Hepatocyte (in vitro differentiated cells): ENCODE results near the gene PDZD4. TPM values are rescaled to one million over a fixed set of nuclear protein-coding genes. Genes with fewer than 3 reads are reported as not detected.

Source experiments
- DNase-seq: peaks from one replicate; pipeline ENCODE4 v3.0.0-alpha.2; 2016; ENCODE audit warnings: low spot score
- H2AFZ ChIP-seq: fragments of 200-600 bp; sonication (generic); 2 replicates; pipeline ENCODE4 v1.6.0; 2016; ENCODE audit warnings: antibody characterized with exemption, mild to moderate bottlenecking
- H3K27ac ChIP-seq: fragments of 200-600 bp; sonication (generic); 2 replicates; pipeline ENCODE4 v1.5.1; 2016; ENCODE audit warnings: mild to moderate bottlenecking
- H3K27me3 ChIP-seq: fragments of 200-600 bp; sonication (generic); 2 replicates; pipeline ENCODE4 v1.6.1; 2016
- H3K36me3 ChIP-seq: fragments of 200-600 bp; sonication (generic); replicated peaks from 2 replicates; pipeline ENCODE4 v1.5.1; 2016; ENCODE audit warnings: low read depth; ENCODE audit not compliant: insufficient read depth
- H3K4me1 ChIP-seq: fragments of 200-600 bp; sonication (generic); 2 replicates; pipeline ENCODE4 v1.5.1; 2016; ENCODE audit warnings: mild to moderate bottlenecking, moderate library complexity; ENCODE audit not compliant: insufficient read depth
- H3K4me2 ChIP-seq: fragments of 200-600 bp; sonication (generic); 2 replicates; pipeline ENCODE4 v1.6.0; 2016
- H3K4me3 ChIP-seq: fragments of 200-600 bp; sonication (generic); 2 replicates; pipeline ENCODE4 v1.5.1; 2016; ENCODE audit warnings: mild to moderate bottlenecking
- H3K79me2 ChIP-seq: fragments of 200-600 bp; sonication (generic); 2 replicates; pipeline ENCODE4 v1.6.0; 2017; ENCODE audit warnings: mild to moderate bottlenecking
- H3K9me2 ChIP-seq: fragments of 200-600 bp; sonication (generic); replicated peaks from 2 replicates; pipeline ENCODE4 v1.6.0; 2017; ENCODE audit warnings: mild to moderate bottlenecking; ENCODE audit not compliant: insufficient read depth
- H3K9me3 ChIP-seq: fragments of 200-600 bp; sonication (generic); 2 replicates; pipeline ENCODE4 v1.5.1; 2016; ENCODE audit warnings: low read depth, mild to moderate bottlenecking
- H4K20me1 ChIP-seq: fragments of 200-600 bp; sonication (generic); 2 replicates; pipeline ENCODE4 v1.6.0; 2016; ENCODE audit warnings: mild to moderate bottlenecking; ENCODE audit not compliant: insufficient read depth, poor library complexity, severe bottlenecking
- EZH2 ChIP-seq: fragments of 200-600 bp; sonication (generic); IDR thresholded peaks from 2 replicates; pipeline ENCODE4 v1.6.1; 2016; ENCODE audit warnings: antibody characterized with exemption, mild to moderate bottlenecking, borderline replicate concordance
- EZH2phosphoT487 ChIP-seq: fragments of 200-600 bp; sonication (generic); IDR thresholded peaks from one replicate; pipeline ENCODE4 v1.6.1; 2018; ENCODE audit warnings: antibody characterized with exemption, mild to moderate bottlenecking, low read depth, moderate library complexity; ENCODE audit not compliant: unreplicated experiment, severe bottlenecking
- WGBS: methylation state at CpG from one replicate; pipeline ENCODE4 v1.1.6; 2016; ENCODE audit warnings: low lambda C conversion rate; ENCODE audit errors: missing lambda C conversion rate; 5-methylcytosine and 5-hydroxymethylcytosine counted together
- polyA plus RNA-seq: library from polyadenylated mRNA; unstranded; fragments of >200 nt; fragmentation: Nextera tagmentation; extraction: Ambion mirVana; gene quantifications from 2 replicates; pipeline ENCODE4 v1.2.1, GENCODE V29; 2016
- total RNA-seq: library from RNA; depleted of rRNA; stranded (reverse); fragments of >200 nt; gene quantifications from 2 replicates; pipeline ENCODE4 v1.2.3, GENCODE V29; 2014
- TF ChIP-seq, protein P1 (sequence below): fragments of 200-600 bp; sonication (generic); IDR thresholded peaks from 2 replicates; pipeline ENCODE4 v1.5.1; 2016; ENCODE audit warnings: antibody characterized with exemption, mild to moderate bottlenecking; ENCODE audit not compliant: poor library complexity

PDZD4 gene
- total and polyA plus RNA-seq, 2 experiments from 2014 or later = 0.59 to 2.8 TPM

DNA sequence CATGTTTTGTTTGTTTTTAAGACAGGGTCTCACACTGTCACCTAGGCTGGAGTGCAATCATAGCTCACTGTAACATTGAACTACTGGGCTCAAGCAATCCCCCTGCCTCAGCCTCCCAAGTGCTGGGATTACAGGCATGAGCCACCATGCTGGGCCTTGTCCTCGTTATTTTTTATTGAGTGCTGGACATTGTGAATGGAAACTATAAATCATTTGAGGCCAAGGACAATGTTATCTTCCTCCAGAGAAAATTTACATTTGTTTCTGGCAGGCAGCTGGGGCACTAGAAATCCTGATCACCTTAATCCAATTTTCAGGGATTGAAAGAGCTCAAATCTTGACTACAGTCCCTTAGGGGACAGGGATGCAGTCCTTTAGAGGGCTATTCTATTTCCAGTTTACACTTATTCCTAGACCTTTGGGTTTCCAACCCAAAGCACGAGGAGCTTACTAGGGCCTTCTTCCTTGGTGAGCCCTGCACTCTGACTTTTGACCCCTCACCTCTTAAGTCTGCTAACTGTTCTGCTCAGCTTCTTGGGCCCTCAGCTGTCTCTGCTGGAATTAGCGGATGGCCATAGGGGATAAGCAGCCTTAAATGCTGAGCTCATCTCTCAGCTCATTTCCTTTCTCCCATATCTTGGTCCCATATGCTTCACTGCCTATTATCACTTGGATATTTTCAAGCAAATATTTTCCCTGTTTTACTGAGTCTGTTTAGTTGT, 23.0 kb upstream of the PDZD4 start:
- Histone ChIP-seq H3K9me3 (no peaks in the 10 kb centered on the region), H3K9me2 (no peaks in the 10 kb centered on the region), H3K4me1 (no peaks in the 10 kb centered on the region), H3K36me3 (no peaks in the 10 kb centered on the region), H4K20me1 (no peaks in the 10 kb centered on the region), H3K4me2 (no peak overlapping the region), H3K27ac (no peak overlapping the region), H3K27me3 (no peaks in the 10 kb centered on the region), H3K4me3 (no peak overlapping the region), H3K79me2 (no peaks in the 10 kb centered on the region), H2AFZ (no peak overlapping the region)
- TF ChIP-seq EZH2 = no peak
- TF ChIP-seq, protein P1, sequence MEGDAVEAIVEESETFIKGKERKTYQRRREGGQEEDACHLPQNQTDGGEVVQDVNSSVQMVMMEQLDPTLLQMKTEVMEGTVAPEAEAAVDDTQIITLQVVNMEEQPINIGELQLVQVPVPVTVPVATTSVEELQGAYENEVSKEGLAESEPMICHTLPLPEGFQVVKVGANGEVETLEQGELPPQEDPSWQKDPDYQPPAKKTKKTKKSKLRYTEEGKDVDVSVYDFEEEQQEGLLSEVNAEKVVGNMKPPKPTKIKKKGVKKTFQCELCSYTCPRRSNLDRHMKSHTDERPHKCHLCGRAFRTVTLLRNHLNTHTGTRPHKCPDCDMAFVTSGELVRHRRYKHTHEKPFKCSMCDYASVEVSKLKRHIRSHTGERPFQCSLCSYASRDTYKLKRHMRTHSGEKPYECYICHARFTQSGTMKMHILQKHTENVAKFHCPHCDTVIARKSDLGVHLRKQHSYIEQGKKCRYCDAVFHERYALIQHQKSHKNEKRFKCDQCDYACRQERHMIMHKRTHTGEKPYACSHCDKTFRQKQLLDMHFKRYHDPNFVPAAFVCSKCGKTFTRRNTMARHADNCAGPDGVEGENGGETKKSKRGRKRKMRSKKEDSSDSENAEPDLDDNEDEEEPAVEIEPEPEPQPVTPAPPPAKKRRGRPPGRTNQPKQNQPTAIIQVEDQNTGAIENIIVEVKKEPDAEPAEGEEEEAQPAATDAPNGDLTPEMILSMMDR = no peak
- no peak for TF ChIP-seq EZH2phosphoT487
- no peak for DNase-seq
- 37% methylated on average over 3 of the region's 3 CpGs for WGBS

DNA sequence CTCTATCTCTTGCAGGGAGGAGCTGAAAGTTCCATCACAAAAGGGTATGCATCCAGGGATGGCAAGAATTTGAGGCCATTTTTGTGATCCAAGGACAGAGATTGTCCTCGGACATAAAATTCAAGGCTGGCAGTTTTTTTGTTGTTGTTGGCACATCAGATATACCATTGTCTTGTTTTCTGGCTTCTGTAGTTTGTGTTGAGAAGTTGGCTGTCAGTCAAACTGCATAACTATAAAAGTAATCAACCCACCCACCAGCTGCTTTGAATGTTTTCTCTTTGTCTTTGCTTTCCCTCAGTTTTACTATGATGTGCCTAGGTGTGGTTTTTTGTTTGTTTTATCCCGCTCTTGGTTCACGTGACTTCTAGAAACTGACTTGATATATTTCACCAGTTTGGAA, 21.6 kb upstream of the PDZD4 start:
- 77% methylated on average over 3 of the region's 3 CpGs for WGBS
- TF ChIP-seq, protein P1 = no peak
- TF ChIP-seq EZH2phosphoT487 = no peak
- no peak for TF ChIP-seq EZH2

DNA sequence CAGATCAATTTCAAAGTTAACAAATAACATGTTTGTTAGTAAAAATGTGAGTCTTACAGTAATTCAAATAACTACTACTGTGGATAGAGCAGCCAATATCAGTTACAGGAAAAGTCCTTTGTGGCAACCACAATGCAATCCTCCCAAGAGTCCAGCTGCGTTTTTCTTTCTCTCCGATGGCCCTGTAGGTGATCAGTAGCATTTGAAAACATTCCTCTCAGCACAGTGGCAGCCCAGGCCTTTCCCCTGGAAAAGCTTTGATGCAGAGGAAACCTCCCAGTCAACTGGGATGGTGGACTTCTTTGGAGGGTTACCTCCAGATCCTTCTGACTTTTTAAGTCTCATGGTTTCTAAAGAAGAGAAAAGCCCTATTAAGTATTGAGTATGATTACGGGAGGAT, 18.0 kb upstream of the PDZD4 start:
- Histone ChIP-seq H3K79me2 (no peaks in the 10 kb centered on the region), H2AFZ (no peak overlapping the region), H3K27ac (no peak overlapping the region), H3K27me3 (peaks cover 25% of the 10 kb centered on the region), H3K9me2 (no peaks in the 10 kb centered on the region), H3K4me3 (no peak overlapping the region), H4K20me1 (no peaks in the 10 kb centered on the region), H3K4me2 (no peak overlapping the region), H3K9me3 (no peaks in the 10 kb centered on the region), H3K4me1 (no peaks in the 10 kb centered on the region), H3K36me3 (no peaks in the 10 kb centered on the region)
- no peak for DNase-seq
- no peak for TF ChIP-seq EZH2
- TF ChIP-seq EZH2phosphoT487 = no peak
- TF ChIP-seq, protein P1 = no peak
- 54% methylated on average over 3 of the region's 3 CpGs for WGBS

More for the DNA sequence above, 21.6 kb upstream of the PDZD4 start:
- DNase-seq = no peak
- no peaks in the 10 kb centered on the region for H3K27me3 ChIP-seq
- no peaks in the 10 kb centered on the region for H3K9me2 ChIP-seq
- H3K36me3 ChIP-seq = no peaks in the 10 kb centered on the region
- no peak overlapping the region for H3K4me3 ChIP-seq
- no peak overlapping the region for H3K27ac ChIP-seq
- H3K4me1 ChIP-seq = no peaks in the 10 kb centered on the region
- no peak overlapping the region for H2AFZ ChIP-seq
- no peaks in the 10 kb centered on the region for H3K79me2 ChIP-seq
- no peaks in the 10 kb centered on the region for H3K9me3 ChIP-seq
- no peak overlapping the region for H3K4me2 ChIP-seq
- H4K20me1 ChIP-seq = no peaks in the 10 kb centered on the region
